Upper lobe of left lung (tissue), 6 donors: ENCODE measurements around the gene SERPINB12. TPM values are rescaled to one million over a fixed set of nuclear protein-coding genes. Genes with fewer than 3 reads are reported as not detected.

Experiments
- ATAC-seq, 2 donors: fragments of 200-7000 bp; cut with Tn5 transposase; one replicate each; pipeline ENCODE4 v1.9.1; 2022; ENCODE audit warnings: mild to moderate bottlenecking in 2 of 2, moderate library complexity in 2 of 2; ENCODE audit not compliant: low FRiP score in 2 of 2
- DNase-seq, 2 donors: peaks; one replicate each; pipeline ENCODE4 v3.0.0-alpha.2; 2019 to 2020
- H3K27ac ChIP-seq, 4 donors: fragments of 200-600 bp; sonication (generic); one replicate each; pipeline ENCODE4 v1.5.1; 2016 to 2019
- H3K27me3 ChIP-seq, 4 donors: fragments of 200-600 bp; sonication (generic); one replicate each; pipeline ENCODE4 v1.5.1; 2017 to 2019
- H3K36me3 ChIP-seq, 4 donors: fragments of 200-600 bp; sonication (generic); one replicate each; pipeline ENCODE4 v1.5.1; 2016 to 2019
- H3K4me1 ChIP-seq, 4 donors: fragments of 200-600 bp; sonication (generic); one replicate each; pipeline ENCODE4 v1.5.1; 2018 to 2019
- H3K4me3 ChIP-seq, 4 donors: fragments of 200-600 bp; sonication (generic); one replicate each; pipeline ENCODE4 v1.5.1; 2017 to 2019; ENCODE audit warnings: mild to moderate bottlenecking in 2 of 4, moderate library complexity in 1 of 4
- H3K9me3 ChIP-seq, 4 donors: fragments of 200-600 bp; sonication (generic); one replicate each; pipeline ENCODE4 v1.5.1; 2018 to 2019
- CTCF ChIP-seq, 6 experiments: fragments of 450-650 bp in 4 of 6; fragments of 200-600 bp in 2 of 6; sonication (generic) in 2 of 6; IDR thresholded peaks; one replicate each; pipeline ENCODE4 v1.5.1; 2016 to 2019; ENCODE audit warnings: antibody characterized with exemption in 6 of 6
- EP300 ChIP-seq, 4 donors: sonication (generic); formaldehyde crosslinking; IDR thresholded peaks; one replicate each; pipeline ENCODE4 v1.5.1; 2017; ENCODE audit warnings: antibody characterized with exemption in 4 of 4, control low read depth in 2 of 4
- POLR2A ChIP-seq, 4 donors: fragments of 450-650 bp; IDR thresholded peaks; one replicate each; pipeline ENCODE4 v1.5.1; 2016 to 2017; ENCODE audit warnings: antibody characterized with exemption in 4 of 4, mild to moderate bottlenecking in 2 of 4
- POLR2AphosphoS5 ChIP-seq, 2 donors: sonication (generic); formaldehyde crosslinking; IDR thresholded peaks; one replicate each; pipeline ENCODE4 v1.5.1; 2017; ENCODE audit warnings: antibody characterized with exemption in 2 of 2
- WGBS, 2 donors: methylation state at CpG; one replicate each; pipeline ENCODE4 v1.1.5; 2017 to 2018; 5-methylcytosine and 5-hydroxymethylcytosine counted together
- total RNA-seq, 6 donors: library from RNA; depleted of rRNA in 4 of 6; stranded (reverse); fragments of >200 nt in 4 of 6; gene quantifications; one replicate each; pipeline versions ENCODE4 v1.1.0 to v1.2.1, GENCODE V29; 2016 to 2021
- donor health status: DM: no; HTN: no; CAD: no; lungs with moderate emphysema.
- donor health status: DM: no; HTN: yes; CAD: no; lungs with severe emphysema.

Gene SERPINB12
- total RNA-seq, 6 donors from 2014 or later = not detected

- no peak for TF ChIP-seq EP300 (IDR thresholded peaks at IDR 0.05)
- TF ChIP-seq POLR2AphosphoS5 (IDR thresholded peaks at IDR 0.05) = no peak
- TF ChIP-seq POLR2A (IDR thresholded peaks at IDR 0.05) = no peak
- TF ChIP-seq CTCF (IDR thresholded peaks at IDR 0.05) = no peak
- H3K4me3 ChIP-seq = no peak overlapping the region
- no peaks in the 10 kb centered on the region for H3K4me1 ChIP-seq
- no peak overlapping the region for H3K27ac ChIP-seq
- no peaks in the 10 kb centered on the region for H3K36me3 ChIP-seq
- ATAC-seq (no peak), DNase-seq (no peak)
- 83 to 86% methylated on average over 9 of the region's 9 CpGs for WGBS, 2 donors
- H3K27me3 ChIP-seq = no peaks in the 10 kb centered on the region
- no peaks in the 10 kb centered on the region for H3K9me3 ChIP-seq
Measured at GRCh38 chr18:63559567-63560491, 17.7 kb downstream of the SERPINB12 start.

- Histone ChIP-seq H3K9me3 (no peaks in the 10 kb centered on the region), H3K4me3 (no peak overlapping the region), H3K4me1 (no peaks in the 10 kb centered on the region), H3K36me3 (no peaks in the 10 kb centered on the region), H3K27ac (no peak overlapping the region), H3K27me3 (no peaks in the 10 kb centered on the region)
- WGBS, 2 donors = 85 to 87% methylated on average over 4 of the region's 4 CpGs
- no peak for DNase-seq
- no peak for ATAC-seq
- TF ChIP-seq CTCF (IDR thresholded peaks at IDR 0.05) (no peak), POLR2A (IDR thresholded peaks at IDR 0.05) (no peak), POLR2AphosphoS5 (IDR thresholded peaks at IDR 0.05) (no peak), EP300 (IDR thresholded peaks at IDR 0.05) (no peak)
Measured at GRCh38 chr18:63562284-63562683, 20.1 kb downstream of the SERPINB12 start.

- 85 to 93% methylated on average over 4 of the region's 4 CpGs for WGBS, 2 donors
- Histone ChIP-seq H3K36me3 (no peaks in the 10 kb centered on the region), H3K27ac (no peak overlapping the region), H3K9me3 (no peaks in the 10 kb centered on the region), H3K4me3 (no peak overlapping the region), H3K4me1 (no peaks in the 10 kb centered on the region), H3K27me3 (no peaks in the 10 kb centered on the region)
- TF ChIP-seq POLR2AphosphoS5 (IDR thresholded peaks at IDR 0.05) (no peak), CTCF (IDR thresholded peaks at IDR 0.05) (no peak), EP300 (IDR thresholded peaks at IDR 0.05) (no peak), POLR2A (IDR thresholded peaks at IDR 0.05) (no peak)
- DNase-seq = no peak
- no peak for ATAC-seq
Measured at GRCh38 chr18:63564021-63564420, 21.9 kb downstream of the SERPINB12 start.

GRCh38 chr18:63564561-63564960, 22.4 kb downstream of the SERPINB12 start:
- ATAC-seq = no peak
- Histone ChIP-seq H3K27ac (no peak overlapping the region), H3K9me3 (no peaks in the 10 kb centered on the region), H3K27me3 (no peaks in the 10 kb centered on the region), H3K4me1 (no peaks in the 10 kb centered on the region), H3K36me3 (no peaks in the 10 kb centered on the region), H3K4me3 (no peak overlapping the region)
- no peak for DNase-seq
- WGBS, 2 donors = 60 to 78% methylated on average over 1 of the region's 1 CpG
- TF ChIP-seq EP300 (IDR thresholded peaks at IDR 0.05) (no peak), POLR2AphosphoS5 (IDR thresholded peaks at IDR 0.05) (no peak), CTCF (IDR thresholded peaks at IDR 0.05) (no peak), POLR2A (IDR thresholded peaks at IDR 0.05) (no peak)

GRCh38 chr18:63567276-63567675, 25.1 kb downstream of the SERPINB12 start:
- no peak overlapping the region for H3K4me3 ChIP-seq
- H3K27me3 ChIP-seq = no peaks in the 10 kb centered on the region
- 75 to 83% methylated on average over 5 of the region's 5 CpGs for WGBS, 2 donors
- no peaks in the 10 kb centered on the region for H3K36me3 ChIP-seq
- H3K4me1 ChIP-seq = no peaks in the 10 kb centered on the region
- no peak overlapping the region for H3K27ac ChIP-seq
- TF ChIP-seq EP300 (IDR thresholded peaks at IDR 0.05) (no peak), POLR2A (IDR thresholded peaks at IDR 0.05) (no peak), CTCF (IDR thresholded peaks at IDR 0.05) (no peak), POLR2AphosphoS5 (IDR thresholded peaks at IDR 0.05) (no peak)
- ATAC-seq (no peak), DNase-seq (no peak)
- no peaks in the 10 kb centered on the region for H3K9me3 ChIP-seq
